Esophagus (tissue), 2 donors: Measurements from ENCODE around the gene ACTRT2. TPM values are rescaled to one million over a fixed set of nuclear protein-coding genes. Genes with fewer than 3 reads are reported as not detected.

Experiments
- H3K27ac ChIP-seq, 2 donors: one replicate each; pipeline ENCODE4 v1.5.1; 2013; ENCODE audit warnings: low read depth in 2 of 2, mild to moderate bottlenecking in 2 of 2, inconsistent platforms in 1 of 2, low read length in 1 of 2, moderate library complexity in 1 of 2
- H3K27me3 ChIP-seq, 2 donors: one replicate each; pipeline ENCODE4 v1.6.1; 2013; ENCODE audit warnings: low read length in 2 of 2, control low read depth in 1 of 2, mild to moderate bottlenecking in 1 of 2; ENCODE audit not compliant: insufficient read depth in 2 of 2, control insufficient read depth in 1 of 2
- H3K36me3 ChIP-seq, 2 donors: one replicate each; pipeline ENCODE4 v1.6.1; 2013; ENCODE audit warnings: low read length in 1 of 2; ENCODE audit not compliant: control insufficient read depth in 2 of 2, insufficient read depth in 2 of 2
- H3K4me1 ChIP-seq, 2 donors: one replicate each; pipeline ENCODE4 v1.6.1; 2013; ENCODE audit warnings: low read length in 1 of 2; ENCODE audit not compliant: control insufficient read depth in 2 of 2, insufficient read depth in 2 of 2
- H3K4me3 ChIP-seq, 2 donors: one replicate each; pipeline ENCODE4 v1.5.1; 2013; ENCODE audit warnings: low read length in 2 of 2, mild to moderate bottlenecking in 2 of 2, low read depth in 1 of 2, moderate library complexity in 1 of 2
- H3K9me3 ChIP-seq, 2 donors: one replicate each; pipeline ENCODE4 v1.6.1; 2013; ENCODE audit warnings: mild to moderate bottlenecking in 2 of 2, low read depth in 1 of 2, low read length in 1 of 2, moderate library complexity in 1 of 2; ENCODE audit not compliant: control insufficient read depth in 2 of 2, insufficient read depth in 1 of 2
- WGBS, 2 donors: extraction: QIAGEN DNeasy Blood & Tissue Kit; methylation state at CpG; one replicate each; pipeline ENCODE4 v1.1.7; 2013; 5-methylcytosine and 5-hydroxymethylcytosine counted together
- polyA plus RNA-seq, 2 donors: library from polyadenylated mRNA; stranded (reverse); fragments of 200-250 nt; gene quantifications; one replicate each; pipeline ENCODE4 v1.2.3, GENCODE V29; 2013
- donor health status: healthy with polysubstance abuse.
- donor health status: Bipolar disorder and iron deficiency.

ACTRT2 gene
- polyA plus RNA-seq, 2 donors = not detected

DNA sequence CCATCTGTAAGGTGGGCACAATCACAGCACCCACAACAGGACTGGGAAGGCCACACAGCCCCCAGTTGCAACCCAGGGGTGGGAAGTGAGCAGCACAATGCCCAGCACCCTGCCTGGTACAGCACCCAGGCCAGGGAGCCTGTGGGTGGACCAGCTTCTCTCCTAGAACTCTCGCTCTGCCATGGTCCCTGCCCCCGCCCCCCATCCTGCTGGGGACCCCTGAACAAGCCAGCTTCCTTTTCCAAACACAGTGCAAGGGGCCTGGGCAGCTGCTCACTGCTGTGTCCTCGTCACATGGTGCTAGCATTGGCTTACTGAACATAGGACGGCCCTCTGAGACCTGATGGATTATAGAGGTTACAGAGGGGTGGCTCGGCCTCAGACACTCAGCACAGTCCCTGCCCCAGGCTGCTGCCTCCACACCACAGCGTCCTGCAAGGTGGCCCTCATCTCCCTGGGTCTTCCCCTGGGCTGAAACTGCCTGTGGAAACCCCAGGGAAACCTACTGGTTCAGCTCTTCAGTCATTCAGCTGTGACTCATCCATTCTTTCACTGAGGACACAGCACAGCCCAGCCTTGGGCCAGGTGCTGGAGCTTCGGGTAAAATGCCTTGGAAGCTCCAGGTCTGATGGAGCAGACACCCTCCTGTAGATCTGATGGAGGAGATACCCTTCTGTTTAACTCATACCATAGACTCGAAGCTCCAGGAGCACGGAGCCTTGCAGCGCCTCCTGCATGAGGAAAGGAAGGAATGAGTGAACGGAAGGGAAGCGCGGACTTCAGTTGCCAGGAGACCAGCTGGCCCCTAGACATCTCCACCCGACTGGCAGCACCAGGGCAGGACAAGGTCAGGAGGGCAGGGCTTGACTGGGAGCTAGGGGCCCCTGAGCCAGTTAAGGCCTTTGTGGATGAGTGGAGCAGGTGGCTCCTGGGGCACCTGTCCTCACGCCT is 39.6 kb downstream of the ACTRT2 start:
- 58 to 61% methylated on average over 15 of the region's 15 CpGs for WGBS, 2 donors
- Histone ChIP-seq H3K9me3 (no peaks in the 10 kb centered on the region), H3K27ac (no peak overlapping the region), H3K36me3 (no peaks in the 10 kb centered on the region), H3K4me3 (no peak overlapping the region), H3K27me3 (peaks cover 0 to 13% of the 10 kb centered on the region in 2 donors), H3K4me1 (no peaks in the 10 kb centered on the region)

GRCh38 chr1:3061566-3061965 is 40.3 kb downstream of the ACTRT2 start:
- Histone ChIP-seq H3K27ac (no peak overlapping the region), H3K9me3 (no peaks in the 10 kb centered on the region), H3K36me3 (no peaks in the 10 kb centered on the region), H3K4me1 (no peaks in the 10 kb centered on the region), H3K4me3 (no peak overlapping the region), H3K27me3 (peaks cover 5 to 16% of the 10 kb centered on the region in 2 donors)
- 36 to 44% methylated on average over 5 of the region's 5 CpGs for WGBS, 2 donors

DNA sequence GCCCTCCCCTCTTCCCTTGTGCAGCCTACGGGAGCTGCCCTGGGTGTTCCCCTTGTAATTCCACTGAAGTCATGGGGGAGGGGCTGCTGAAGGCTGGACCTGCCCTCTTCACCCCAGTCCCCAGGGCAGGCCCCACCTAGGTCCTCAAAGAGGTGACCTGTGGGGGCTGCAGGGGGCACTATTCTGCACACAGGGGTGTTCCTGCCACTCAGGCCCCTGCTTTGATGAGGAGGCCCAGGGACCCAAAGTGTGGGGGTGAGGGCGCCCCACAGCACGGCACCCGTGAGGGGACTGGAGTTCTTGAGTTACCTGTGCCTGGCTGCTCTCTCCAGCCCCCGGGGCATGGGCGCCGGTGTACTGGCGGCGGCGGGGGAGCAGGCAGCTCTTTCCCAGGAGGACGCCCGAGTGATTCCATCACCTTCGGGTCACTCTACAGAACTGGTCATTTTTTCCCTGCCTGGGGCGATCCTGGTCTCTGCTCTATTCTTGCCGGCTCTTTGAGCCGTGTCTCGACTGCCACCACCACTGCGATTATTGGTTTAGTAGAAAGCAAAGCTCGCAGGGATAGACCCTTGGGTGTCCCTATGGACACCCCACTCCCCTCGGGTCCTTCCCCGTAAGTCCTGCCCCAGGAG is 40.8 kb downstream of the ACTRT2 start:
- WGBS, 2 donors = 29 to 46% methylated on average over 18 to 21 of the region's 21 CpGs
- no peaks in the 10 kb centered on the region for H3K9me3 ChIP-seq
- no peak overlapping the region for H3K4me3 ChIP-seq
- peaks cover 6 to 20% of the 10 kb centered on the region in 2 donors for H3K27me3 ChIP-seq
- no peaks in the 10 kb centered on the region for H3K4me1 ChIP-seq
- no peak overlapping the region for H3K27ac ChIP-seq
- H3K36me3 ChIP-seq = no peaks in the 10 kb centered on the region

GRCh38 chr1:3062616-3063378 is 41.5 kb downstream of the ACTRT2 start:
- H3K27me3 ChIP-seq = peaks cover 6 to 25% of the 10 kb centered on the region in 2 donors
- no peaks in the 10 kb centered on the region for H3K36me3 ChIP-seq
- H3K4me1 ChIP-seq = no peaks in the 10 kb centered on the region
- H3K4me3 ChIP-seq = no peak overlapping the region
- H3K9me3 ChIP-seq = no peaks in the 10 kb centered on the region
- H3K27ac ChIP-seq = no peak overlapping the region
- 29 to 51% methylated on average over 34 to 50 of the region's 50 CpGs for WGBS, 2 donors

DNA sequence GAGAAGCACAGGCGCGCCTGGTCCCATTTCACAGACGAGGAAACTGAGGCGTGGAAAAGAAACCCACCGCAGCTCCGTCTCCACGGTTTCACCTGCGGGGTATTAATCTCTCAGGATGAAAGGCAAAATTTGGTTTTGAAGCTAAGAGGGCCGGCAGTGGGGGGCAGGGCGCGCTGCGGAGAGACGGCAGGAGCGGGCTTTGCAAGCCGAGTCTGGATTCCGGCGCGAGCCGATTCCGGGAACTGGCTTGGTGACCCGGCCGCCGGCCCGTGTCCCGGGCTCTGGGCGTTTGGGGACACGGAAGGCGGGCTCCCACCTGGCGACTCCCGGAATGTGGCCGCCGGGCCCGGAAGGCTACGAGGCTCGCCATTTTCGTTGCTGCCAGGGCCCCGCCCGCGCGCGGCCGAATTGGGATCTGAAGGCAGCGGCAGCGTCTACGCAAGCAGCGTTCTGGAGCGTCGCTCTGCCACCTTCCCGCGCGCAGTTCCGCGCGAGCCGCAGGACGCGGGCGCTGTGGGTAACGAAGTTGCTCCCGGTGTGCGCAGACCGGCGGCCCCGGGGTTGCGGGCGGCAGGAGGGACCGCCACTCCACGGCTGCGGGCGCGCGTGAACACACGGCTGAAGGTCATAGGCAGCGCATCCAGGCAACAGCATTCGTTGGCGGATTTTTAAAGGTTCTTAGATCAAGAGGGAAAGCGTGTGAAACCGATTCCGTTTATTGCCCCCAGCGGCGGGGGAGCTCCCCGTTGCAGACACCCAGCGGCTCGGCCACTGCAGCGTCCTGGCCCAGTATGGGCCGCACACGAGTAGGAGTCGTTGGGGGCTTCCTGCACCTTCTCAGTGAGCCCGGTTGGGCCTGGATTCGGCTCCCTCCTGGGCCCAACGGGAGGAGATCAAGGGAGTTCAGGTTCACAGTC is 42.4 kb downstream of the ACTRT2 start:
- Histone ChIP-seq H3K27ac (no peak overlapping the region), H3K4me3 (no peak overlapping the region), H3K4me1 (peaks cover 0 to 2% of the 10 kb centered on the region in 2 donors), H3K27me3 (peaks cover 6 to 26% of the 10 kb centered on the region in 2 donors), H3K36me3 (no peaks in the 10 kb centered on the region), H3K9me3 (no peaks in the 10 kb centered on the region)
- 27 to 47% methylated on average over 90 to 91 of the region's 91 CpGs for WGBS, 2 donors

- no peak overlapping the region for H3K27ac ChIP-seq
- H3K4me3 ChIP-seq = no peak overlapping the region
- H3K27me3 ChIP-seq = peaks cover 6 to 26% of the 10 kb centered on the region in 2 donors
- no peaks in the 10 kb centered on the region for H3K36me3 ChIP-seq
- H3K4me1 ChIP-seq = peaks cover 0 to 2% of the 10 kb centered on the region in 2 donors
- H3K9me3 ChIP-seq = no peaks in the 10 kb centered on the region
- WGBS, 2 donors = 60 to 74% methylated on average over 17 of the region's 17 CpGs
Observed at GRCh38 chr1:3064296-3064850, 43.1 kb downstream of the ACTRT2 start.

- 61 to 72% methylated on average over 9 of the region's 9 CpGs for WGBS, 2 donors
- H3K27me3 ChIP-seq = peaks cover 6 to 26% of the 10 kb centered on the region in 2 donors
- H3K27ac ChIP-seq = no peak overlapping the region
- no peaks in the 10 kb centered on the region for H3K36me3 ChIP-seq
- H3K4me3 ChIP-seq = no peak overlapping the region
- no peaks in the 10 kb centered on the region for H3K9me3 ChIP-seq
- H3K4me1 ChIP-seq = peaks cover 0 to 2% of the 10 kb centered on the region in 2 donors
Observed at GRCh38 chr1:3064901-3065300, 43.6 kb downstream of the ACTRT2 start.

DNA sequence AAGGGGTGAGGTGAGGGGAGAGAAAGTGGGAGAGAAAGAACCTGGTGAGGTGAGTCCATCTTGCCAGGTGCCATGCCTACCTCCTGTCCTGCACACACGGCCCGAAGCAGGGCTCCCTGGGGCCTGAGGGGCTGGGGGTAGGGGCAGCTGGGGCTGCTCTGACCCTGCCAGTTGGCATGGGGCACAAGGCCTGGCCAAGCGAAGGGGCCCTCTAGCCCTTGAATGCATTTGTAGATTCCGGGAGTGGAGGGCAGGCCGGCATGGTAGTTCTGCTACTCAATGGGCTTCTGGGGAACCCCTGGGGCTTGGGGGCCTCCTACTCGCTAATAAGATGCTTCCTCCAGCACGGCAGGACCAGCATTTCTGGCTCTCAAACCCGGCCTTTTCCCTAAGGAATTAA is 44.1 kb downstream of the ACTRT2 start:
- WGBS, 2 donors = 72 to 73% methylated on average over 8 of the region's 8 CpGs
- peaks cover 0 to 2% of the 10 kb centered on the region in 2 donors for H3K4me1 ChIP-seq
- H3K27me3 ChIP-seq = peaks cover 6 to 27% of the 10 kb centered on the region in 2 donors
- no peaks in the 10 kb centered on the region for H3K9me3 ChIP-seq
- no peaks in the 10 kb centered on the region for H3K36me3 ChIP-seq
- H3K4me3 ChIP-seq = no peak overlapping the region
- no peak overlapping the region for H3K27ac ChIP-seq
